Left ventricle myocardium inferior (tissue), 1 donor: ENCODE results near the gene PIWIL4. TPM values are rescaled to one million over a fixed set of nuclear protein-coding genes. Genes with fewer than 3 reads are reported as not detected.

Experiments used
- DNase-seq: peaks from one replicate; pipeline ENCODE4 v3.0.0-alpha.2; 2020
- H3K27ac ChIP-seq: fragments of 200-600 bp; replicated peaks from 2 replicates; pipeline ENCODE4 v1.8.0; 2021
- H3K27me3 ChIP-seq: fragments of 200-600 bp; 2 replicates; pipeline ENCODE4 v1.8.0; 2021; ENCODE audit warnings: low read depth
- H3K36me3 ChIP-seq: fragments of 200-600 bp; 2 replicates; pipeline ENCODE4 v1.8.0; 2021
- H3K4me1 ChIP-seq: fragments of 200-600 bp; 2 replicates; pipeline ENCODE4 v1.8.0; 2021
- H3K4me3 ChIP-seq: fragments of 200-600 bp; 2 replicates; pipeline ENCODE4 v1.8.0; 2021; ENCODE audit warnings: mild to moderate bottlenecking, moderate library complexity
- H3K9me3 ChIP-seq: fragments of 200-600 bp; replicated peaks from 2 replicates; pipeline ENCODE4 v1.8.0; 2021
- intact Hi-C: fragments of 100-400 bp; cut with micrococcal nuclease; formaldehyde crosslinking; loops from one replicate; pipeline ENCODE4 v1.11.0; 2022
- total RNA-seq: library from RNA; stranded (reverse); fragmentation: NEBNext Ultra II Directional; extraction: Animal tissue kit (Norgen Biotek cat#: 25700); gene quantifications from one replicate; pipeline ENCODE4 v1.2.1, GENCODE V29; 2021
- TF ChIP-seq, protein P1 (sequence below): fragments of 200-600 bp; IDR thresholded peaks from 2 replicates; pipeline ENCODE4 v1.8.0; 2021; ENCODE audit warnings: antibody characterized with exemption, mild to moderate bottlenecking, borderline replicate concordance
- donor health status: DM: no; HTN: yes; CAD: no; lungs with severe emphysema.

PIWIL4 gene
- total RNA-seq, 1 donor from 2014 or later: 0.66 TPM

DNA sequence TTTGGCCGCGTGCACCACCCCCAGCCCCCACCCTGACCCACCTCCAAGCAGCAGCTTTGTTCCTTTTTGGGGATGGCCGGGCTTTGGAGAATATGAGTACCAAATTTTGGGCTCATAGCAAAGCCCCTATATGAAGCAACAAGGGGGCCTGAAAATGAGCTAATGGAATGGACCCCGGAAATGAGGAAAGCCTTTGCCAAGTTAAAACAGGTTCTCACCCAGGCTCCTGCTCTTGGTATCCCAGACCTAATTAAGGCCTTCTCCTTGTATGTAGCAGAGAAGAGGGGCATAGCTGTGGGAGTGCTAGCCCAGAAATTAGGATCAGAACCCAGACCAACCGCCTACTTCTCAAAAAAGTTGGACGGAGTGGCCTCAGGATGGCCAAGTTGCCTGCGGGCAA, 87.0 kb downstream of the PIWIL4 start:
- Histone ChIP-seq H3K9me3 (no peaks in the 10 kb centered on the region), H3K36me3 (no peaks in the 10 kb centered on the region), H3K4me3 (no peak overlapping the region), H3K27me3 (no peaks in the 10 kb centered on the region), H3K27ac (no peak overlapping the region), H3K4me1 (peaks cover 25% of the 10 kb centered on the region)
- TF ChIP-seq, protein P1, sequence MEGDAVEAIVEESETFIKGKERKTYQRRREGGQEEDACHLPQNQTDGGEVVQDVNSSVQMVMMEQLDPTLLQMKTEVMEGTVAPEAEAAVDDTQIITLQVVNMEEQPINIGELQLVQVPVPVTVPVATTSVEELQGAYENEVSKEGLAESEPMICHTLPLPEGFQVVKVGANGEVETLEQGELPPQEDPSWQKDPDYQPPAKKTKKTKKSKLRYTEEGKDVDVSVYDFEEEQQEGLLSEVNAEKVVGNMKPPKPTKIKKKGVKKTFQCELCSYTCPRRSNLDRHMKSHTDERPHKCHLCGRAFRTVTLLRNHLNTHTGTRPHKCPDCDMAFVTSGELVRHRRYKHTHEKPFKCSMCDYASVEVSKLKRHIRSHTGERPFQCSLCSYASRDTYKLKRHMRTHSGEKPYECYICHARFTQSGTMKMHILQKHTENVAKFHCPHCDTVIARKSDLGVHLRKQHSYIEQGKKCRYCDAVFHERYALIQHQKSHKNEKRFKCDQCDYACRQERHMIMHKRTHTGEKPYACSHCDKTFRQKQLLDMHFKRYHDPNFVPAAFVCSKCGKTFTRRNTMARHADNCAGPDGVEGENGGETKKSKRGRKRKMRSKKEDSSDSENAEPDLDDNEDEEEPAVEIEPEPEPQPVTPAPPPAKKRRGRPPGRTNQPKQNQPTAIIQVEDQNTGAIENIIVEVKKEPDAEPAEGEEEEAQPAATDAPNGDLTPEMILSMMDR: no peak
- intact Hi-C loops: no loop called here
- no peak for DNase-seq

GRCh38 chr11:94655291-94655690, 88.1 kb downstream of the PIWIL4 start:
- H3K27ac ChIP-seq: no peak overlapping the region
- peaks cover 24% of the 10 kb centered on the region for H3K4me1 ChIP-seq
- intact Hi-C loops: no loop called here
- no peak overlapping the region for H3K4me3 ChIP-seq
- TF ChIP-seq, protein P1: no peak
- H3K27me3 ChIP-seq: no peaks in the 10 kb centered on the region
- no peak for DNase-seq
- H3K36me3 ChIP-seq: no peaks in the 10 kb centered on the region
- H3K9me3 ChIP-seq: no peaks in the 10 kb centered on the region

DNA sequence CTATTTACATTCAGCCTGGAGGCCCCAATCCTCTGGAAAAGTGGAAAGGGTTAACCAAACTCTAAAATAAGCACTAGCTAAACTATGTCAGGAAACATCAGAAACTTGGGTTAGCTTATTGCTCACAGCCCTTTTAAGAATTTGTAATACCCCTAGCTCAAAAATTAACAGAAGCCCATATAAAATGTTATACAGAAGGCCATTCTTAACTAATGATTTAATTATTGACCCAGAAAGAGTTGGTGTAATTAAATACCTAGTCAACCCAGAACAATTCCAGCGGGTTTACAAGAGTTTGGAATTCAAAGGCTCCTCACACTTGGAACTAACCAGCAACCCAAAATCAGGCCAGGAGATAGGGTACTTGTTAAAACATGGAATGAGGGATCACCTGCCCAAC, 88.8 kb downstream of the PIWIL4 start:
- no peak for DNase-seq
- H3K27me3 ChIP-seq: no peaks in the 10 kb centered on the region
- no peak overlapping the region for H3K4me3 ChIP-seq
- H3K27ac ChIP-seq: no peak overlapping the region
- no peaks in the 10 kb centered on the region for H3K36me3 ChIP-seq
- intact Hi-C loops: no loop called here
- H3K9me3 ChIP-seq: no peaks in the 10 kb centered on the region
- H3K4me1 ChIP-seq: peaks cover 22% of the 10 kb centered on the region
- TF ChIP-seq, protein P1: no peak

DNA sequence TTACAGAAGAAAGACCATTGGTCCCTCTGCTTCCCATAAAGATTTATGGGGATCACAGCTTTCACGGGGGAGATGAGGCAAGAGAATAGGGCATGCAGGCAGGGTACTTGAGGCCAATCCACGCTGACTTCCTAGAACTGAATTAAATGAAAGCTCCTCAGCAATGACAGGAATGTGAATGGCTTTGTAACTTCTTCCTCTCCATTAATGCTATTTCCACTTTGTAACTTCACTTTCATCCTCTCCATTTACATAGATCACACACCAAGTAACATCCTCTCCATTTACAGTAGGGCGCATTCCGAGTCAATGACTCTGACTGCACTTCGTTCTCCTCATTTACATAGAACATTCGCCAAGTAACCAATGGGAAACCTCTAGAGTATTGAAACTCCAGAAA, 89.8 kb downstream of the PIWIL4 start:
- Histone ChIP-seq H3K27me3 (no peaks in the 10 kb centered on the region), H3K9me3 (no peaks in the 10 kb centered on the region), H3K27ac (no peak overlapping the region), H3K4me1 (peaks cover 17% of the 10 kb centered on the region), H3K4me3 (no peak overlapping the region), H3K36me3 (no peaks in the 10 kb centered on the region)
- intact Hi-C loops: no loop called here
- TF ChIP-seq, protein P1: no peak
- no peak for DNase-seq

- TF ChIP-seq, protein P1: no peak
- intact Hi-C loops: no loop called here
- H3K27me3 ChIP-seq: no peaks in the 10 kb centered on the region
Measured at GRCh38 chr11:94657629-94658028, 90.5 kb downstream of the PIWIL4 start.

DNA sequence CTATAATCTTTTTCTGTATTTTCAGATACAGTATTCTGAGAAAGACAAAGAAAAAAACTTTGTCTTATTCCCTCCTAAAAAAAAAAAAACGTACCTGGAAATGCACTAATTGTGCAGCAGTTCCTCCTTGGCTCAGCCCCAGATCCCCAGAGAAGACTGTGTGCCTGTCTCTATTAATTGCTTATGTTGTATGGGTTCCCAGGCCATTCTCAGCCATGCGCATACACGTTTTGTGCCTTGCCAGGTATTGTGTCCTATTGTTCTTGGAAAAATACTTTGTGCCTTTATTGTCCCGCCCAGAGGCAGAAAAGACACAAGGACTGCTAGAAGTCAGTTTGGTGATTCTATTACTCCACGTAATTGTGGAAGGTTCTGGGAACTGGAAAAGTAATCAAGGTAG, 91.2 kb downstream of the PIWIL4 start:
- no peaks in the 10 kb centered on the region for H3K36me3 ChIP-seq
- H3K4me3 ChIP-seq: no peak overlapping the region
- DNase-seq: peak; percentile 37
- intact Hi-C loops: no loop called here
- peaks cover 17% of the 10 kb centered on the region for H3K4me1 ChIP-seq
- H3K27me3 ChIP-seq: no peaks in the 10 kb centered on the region
- TF ChIP-seq, protein P1: no peak
- H3K9me3 ChIP-seq: peaks cover 2% of the 10 kb centered on the region
- peak overlapping the region; percentile 55 for H3K27ac ChIP-seq

More at GRCh38 chr11:94657629-94658028, 90.5 kb downstream of the PIWIL4 start:
- H3K27ac ChIP-seq: peak overlapping the region; percentile 55
- H3K4me1 ChIP-seq: peaks cover 17% of the 10 kb centered on the region
- H3K36me3 ChIP-seq: no peaks in the 10 kb centered on the region
- H3K9me3 ChIP-seq: no peaks in the 10 kb centered on the region
- no peak overlapping the region for H3K4me3 ChIP-seq
- DNase-seq: no peak
